Esophagus squamous epithelium (tissue), 5 donors: ENCODE measurements around the gene WDFY1. TPM values are rescaled to one million over a fixed set of nuclear protein-coding genes. Genes with fewer than 3 reads are reported as not detected.

Experiments used
- DNase-seq: peaks from one replicate; lab custom pipeline; 2025; lab: John Stamatoyannopoulos, UW
- H3K27ac ChIP-seq, 4 donors: fragments of 200-600 bp; sonication (generic); one replicate each; pipeline ENCODE4 v1.5.1; 2016 to 2019; ENCODE audit warnings: mild to moderate bottlenecking in 1 of 4
- H3K27me3 ChIP-seq, 4 donors: fragments of 200-600 bp; sonication (generic); 1 replicate in 3 of 4; 2 replicates in 1 of 4; pipeline versions ENCODE4 v1.5.1 to v1.6.0; 2017 to 2021; ENCODE audit warnings: antibody characterized with exemption in 1 of 4
- H3K36me3 ChIP-seq, 3 donors: fragments of 200-600 bp; sonication (generic); one replicate each; pipeline ENCODE4 v1.5.1; 2016 to 2019
- H3K4me1 ChIP-seq, 3 donors: fragments of 200-600 bp; sonication (generic); one replicate each; pipeline ENCODE4 v1.5.1; 2017 to 2019
- H3K4me3 ChIP-seq, 4 donors: fragments of 200-600 bp; sonication (generic); 1 replicate in 3 of 4; 2 replicates in 1 of 4; pipeline ENCODE4 v1.5.1; 2016 to 2019; ENCODE audit warnings: mild to moderate bottlenecking in 2 of 4, moderate library complexity in 1 of 4
- H3K9me3 ChIP-seq, 3 donors: fragments of 200-600 bp; sonication (generic); one replicate each; pipeline ENCODE4 v1.5.1; 2016 to 2019
- CTCF ChIP-seq, 6 experiments: fragments of 450-650 bp in 4 of 6; fragments of 200-600 bp in 2 of 6; sonication (generic) in 2 of 6; IDR thresholded peaks; one replicate each; pipeline ENCODE4 v1.5.1; 2016 to 2019; ENCODE audit warnings: antibody characterized with exemption in 6 of 6, mild to moderate bottlenecking in 4 of 6, moderate library complexity in 4 of 6
- POLR2A ChIP-seq, 4 donors: fragments of 450-650 bp; IDR thresholded peaks; one replicate each; pipeline ENCODE4 v1.6.1; 2017; ENCODE audit warnings: antibody characterized with exemption in 4 of 4, mild to moderate bottlenecking in 4 of 4, moderate library complexity in 3 of 4
- WGBS, 2 donors: methylation state at CpG; one replicate each; pipeline ENCODE4 v1.1.5; 2018; 5-methylcytosine and 5-hydroxymethylcytosine counted together
- intact Hi-C: fragments of 100-400 bp; cut with DNase I; formaldehyde crosslinking; loops from one replicate; pipeline ENCODE4 v1.15.0; 2022
- total RNA-seq, 4 donors: library from RNA; depleted of rRNA; stranded (reverse); fragments of >200 nt; gene quantifications; one replicate each; pipeline ENCODE4 v1.1.0, GENCODE V29; 2016
- donor health status: DM: yes; HTN: yes; CAD: no.

Gene WDFY1
- total RNA-seq, 4 donors from 2014 or later, result 13.8 to 36.4 (median 21.3) TPM

DNA sequence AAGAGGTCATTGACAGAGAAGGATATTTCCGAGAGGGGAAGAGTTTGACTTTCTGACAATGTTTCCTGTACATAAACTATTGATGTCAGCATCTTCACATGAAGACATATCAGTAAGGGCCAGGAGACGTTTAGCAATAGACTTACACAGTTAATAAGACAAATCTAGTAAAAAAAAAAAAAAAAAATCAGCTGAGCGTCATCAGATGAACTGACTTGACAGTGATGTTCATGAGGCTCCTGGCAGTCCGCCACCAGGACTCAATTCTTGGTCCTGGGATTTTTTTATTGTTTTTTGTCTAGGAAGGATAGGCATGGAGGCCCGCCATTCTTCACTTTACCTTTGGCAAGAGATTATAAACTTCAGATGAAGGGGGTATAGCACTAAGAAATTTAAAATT lies 26.6 kb upstream of the WDFY1 start:
- 79 to 80% methylated on average over 5 of the region's 5 CpGs for WGBS, 2 donors
- TF ChIP-seq POLR2A (IDR thresholded peaks at IDR 0.05) (no peak), CTCF (IDR thresholded peaks at IDR 0.05) (no peak)
- intact Hi-C loops, result loop anchor here (5.0 kb wide), 1 partner anchor 311 kb away; no protein-coding TSS in a partner anchor
- H3K27me3 ChIP-seq, result no peaks in the 10 kb centered on the region
- H3K4me1 ChIP-seq, result peaks cover 0 to 18% (median 0%) of the 10 kb centered on the region in 3 donors
- no peaks in the 10 kb centered on the region for H3K9me3 ChIP-seq
- no peak overlapping the region for H3K4me3 ChIP-seq
- H3K27ac ChIP-seq, result no peak overlapping the region
- no peak for DNase-seq
- peaks cover 0 to 20% (median 0%) of the 10 kb centered on the region in 3 donors for H3K36me3 ChIP-seq

- Histone ChIP-seq H3K9me3 (no peaks in the 10 kb centered on the region), H3K27me3 (no peaks in the 10 kb centered on the region), H3K4me3 (no peak overlapping the region), H3K27ac (no peak overlapping the region), H3K4me1 (peaks cover 0 to 8% (median 0%) of the 10 kb centered on the region in 3 donors), H3K36me3 (peaks cover 0 to 32% (median 4%) of the 10 kb centered on the region in 3 donors)
- TF ChIP-seq CTCF (IDR thresholded peaks at IDR 0.05), result peak; percentile 70 to 93 (median 89)
- no peak for TF ChIP-seq POLR2A (IDR thresholded peaks at IDR 0.05)
- 59 to 66% methylated on average over 8 of the region's 8 CpGs for WGBS, 2 donors
- intact Hi-C loops, result loop anchor here (5.0 kb wide), 1 partner anchor 312 kb away; no protein-coding TSS in a partner anchor
- DNase-seq, result no peak
Measured at GRCh38 chr2:223970343-223971128, 25.4 kb upstream of the WDFY1 start.

- H3K4me1 ChIP-seq, result peaks cover 0 to 8% (median 0%) of the 10 kb centered on the region in 3 donors
- H3K27me3 ChIP-seq, result no peaks in the 10 kb centered on the region
- no peak overlapping the region for H3K4me3 ChIP-seq
- no peaks in the 10 kb centered on the region for H3K9me3 ChIP-seq
- no peak for DNase-seq
- peaks cover 0 to 39% (median 4%) of the 10 kb centered on the region in 3 donors for H3K36me3 ChIP-seq
- intact Hi-C loops, result loop anchor here (5.0 kb wide), 1 partner anchor 312 kb away; no protein-coding TSS in a partner anchor
- H3K27ac ChIP-seq, result no peak overlapping the region
- TF ChIP-seq CTCF (IDR thresholded peaks at IDR 0.05) (no peak), POLR2A (IDR thresholded peaks at IDR 0.05) (no peak)
- WGBS, 2 donors, result 75 to 82% methylated on average over 1 of the region's 1 CpG
Measured at GRCh38 chr2:223969856-223970255, 24.7 kb upstream of the WDFY1 start.

DNA sequence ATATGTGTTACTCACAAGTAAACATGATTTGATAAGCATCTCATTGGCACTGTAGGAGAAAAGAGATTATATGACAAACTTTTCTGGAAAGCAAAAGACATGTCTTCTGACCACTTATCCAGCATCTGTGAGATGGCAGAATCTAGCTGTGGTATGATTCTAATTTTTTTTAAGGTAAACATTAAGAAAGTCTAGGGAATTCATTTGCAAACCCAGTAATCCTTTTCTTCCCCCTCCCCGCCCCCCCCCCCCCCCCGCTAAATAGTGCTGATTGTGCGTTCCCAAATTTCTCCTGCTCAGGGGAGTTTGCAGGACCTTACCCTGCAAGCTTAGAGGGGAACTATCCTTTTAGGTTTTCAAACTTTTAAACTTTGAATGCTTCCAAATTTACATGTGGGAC lies 24.2 kb upstream of the WDFY1 start:
- no peak overlapping the region for H3K4me3 ChIP-seq
- no peaks in the 10 kb centered on the region for H3K9me3 ChIP-seq
- H3K4me1 ChIP-seq, result peaks cover 0 to 8% (median 0%) of the 10 kb centered on the region in 3 donors
- WGBS, 2 donors, result 21 to 60% methylated on average over 1 to 2 of the region's 3 CpGs
- H3K27ac ChIP-seq, result no peak overlapping the region
- intact Hi-C loops, result no loop called here
- peaks cover 0 to 44% (median 4%) of the 10 kb centered on the region in 3 donors for H3K36me3 ChIP-seq
- no peaks in the 10 kb centered on the region for H3K27me3 ChIP-seq
- DNase-seq, result no peak
- no peak for TF ChIP-seq CTCF (IDR thresholded peaks at IDR 0.05)
- TF ChIP-seq POLR2A (IDR thresholded peaks at IDR 0.05), result no peak

DNA sequence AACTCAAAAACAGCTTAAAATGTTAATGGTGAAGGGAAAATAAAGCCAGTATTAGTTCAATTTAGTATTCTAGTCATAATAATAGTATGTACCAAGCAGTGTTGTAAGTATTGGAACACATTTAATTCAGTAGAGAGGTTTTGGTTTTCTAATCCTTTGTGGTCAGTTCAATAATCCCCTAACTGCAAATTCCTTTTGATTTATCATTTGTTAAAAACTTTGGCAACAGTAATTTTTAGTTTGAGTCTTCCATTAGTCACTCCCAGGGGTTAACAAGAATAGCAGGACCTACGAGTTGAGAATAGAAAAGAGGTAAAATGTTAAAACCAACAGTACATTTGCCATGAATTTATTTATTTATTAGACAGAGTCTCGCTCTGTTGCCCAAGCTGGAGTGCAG lies 22.8 kb upstream of the WDFY1 start:
- Histone ChIP-seq H3K9me3 (no peaks in the 10 kb centered on the region), H3K36me3 (peaks cover 0 to 56% (median 4%) of the 10 kb centered on the region in 3 donors), H3K4me1 (peaks cover 0 to 21% (median 0%) of the 10 kb centered on the region in 3 donors), H3K27me3 (no peaks in the 10 kb centered on the region), H3K4me3 (no peak overlapping the region), H3K27ac (no peak overlapping the region)
- no peak for DNase-seq
- 61 to 69% methylated on average over 2 of the region's 2 CpGs for WGBS, 2 donors
- TF ChIP-seq CTCF (IDR thresholded peaks at IDR 0.05), result no peak
- no peak for TF ChIP-seq POLR2A (IDR thresholded peaks at IDR 0.05)
- intact Hi-C loops, result no loop called here
